Kidney (tissue), 14 donors: ENCODE data around the gene COQ9. TPM values are rescaled to one million over a fixed set of nuclear protein-coding genes. Genes with fewer than 3 reads are reported as not detected.

Experiments
- DNase-seq, 5 donors: peaks; one replicate each; pipeline ENCODE4 v3.0.0-alpha.2; 2013 to 2020
- FAIRE-seq: peaks from 2 replicates; lab custom pipeline; 2012; peaks lifted over from hg19 to GRCh38; lab: Jason Lieb, UNC
- H3K27ac ChIP-seq, 2 donors: one replicate each; pipeline ENCODE4 v1.7.0; 2013; ENCODE audit warnings: low read depth in 2 of 2, low read length in 2 of 2, inconsistent platforms in 1 of 2
- H3K27me3 ChIP-seq: one replicate; pipeline ENCODE4 v1.7.1; 2013; ENCODE audit warnings: low read length, inconsistent platforms; ENCODE audit not compliant: control insufficient read depth, insufficient read depth
- H3K36me3 ChIP-seq, 3 donors: one replicate each; pipeline versions ENCODE4 v1.7.0 to v1.7.1; 2013; ENCODE audit warnings: low read length in 3 of 3, control low read depth in 1 of 3, inconsistent platforms in 1 of 3; ENCODE audit not compliant: insufficient read depth in 3 of 3, control insufficient read depth in 2 of 3
- H3K4me1 ChIP-seq, 3 donors: one replicate each; pipeline versions ENCODE4 v1.7.0 to v1.7.1; 2013; ENCODE audit warnings: low read length in 3 of 3, inconsistent platforms in 1 of 3, low read depth in 1 of 3; ENCODE audit not compliant: control insufficient read depth in 2 of 3, insufficient read depth in 2 of 3
- H3K4me3 ChIP-seq, 3 donors: one replicate each; pipeline versions ENCODE4 v1.7.0 to v1.8.1; 2013; ENCODE audit warnings: low read length in 3 of 3, control low read depth in 1 of 3, inconsistent platforms in 1 of 3
- H3K9ac ChIP-seq, 3 donors: one replicate each; pipeline versions ENCODE4 v1.7.0 to v1.7.1; 2013; ENCODE audit warnings: low read length in 3 of 3, control low read depth in 1 of 3, inconsistent platforms in 1 of 3
- H3K9me3 ChIP-seq, 3 donors: one replicate each; pipeline versions ENCODE4 v1.7.0 to v1.7.1; 2013; ENCODE audit warnings: low read length in 3 of 3, control low read depth in 1 of 3, inconsistent platforms in 1 of 3; ENCODE audit not compliant: control insufficient read depth in 2 of 3, insufficient read depth in 1 of 3
- intact Hi-C: fragments of 100-400 bp; cut with DNase I; formaldehyde crosslinking; loops from one replicate; pipeline ENCODE4 v1.11.1; 2022
- polyA plus RNA-seq: library from polyadenylated mRNA; stranded (reverse); fragments of 350-450 nt; fragmentation: Illumina TruSeq; extraction: RNeasy Lipid Tissue Mini Kit (QIAGEN cat#74804); gene quantifications from one replicate; pipeline ENCODE4 v1.2.3, GENCODE V29; 2014; ENCODE audit warnings: low read depth, low replicate concordance; ENCODE audit not compliant: insufficient read depth
- total RNA-seq: library from RNA; stranded (reverse); fragmentation: NEBNext Ultra II Directional; extraction: Animal tissue kit (Norgen Biotek cat#: 25700); gene quantifications from one replicate; pipeline ENCODE4 v1.2.1, GENCODE V29; 2021
- TF ChIP-seq, protein P1 (sequence below): IDR thresholded peaks from 3 replicates; pipeline ENCODE4 v1.5.1; 2012; ENCODE audit warnings: mild to moderate bottlenecking, moderate library complexity, borderline replicate concordance; ENCODE audit not compliant: insufficient read depth; ENCODE audit errors: extremely low read depth
- donor health status: control.
- donor health status: control.
- donor health status: control.
- donor health status: control.
- donor health status: control.
- donor health status: DM: yes; HTN: yes; CAD: no.
- donor health status: Normal renal cell carcinoma (clear cell type).

The COQ9 gene
- total and polyA plus RNA-seq, 2 donors from 2014 or later, result 78.0 to 200 TPM

DNA sequence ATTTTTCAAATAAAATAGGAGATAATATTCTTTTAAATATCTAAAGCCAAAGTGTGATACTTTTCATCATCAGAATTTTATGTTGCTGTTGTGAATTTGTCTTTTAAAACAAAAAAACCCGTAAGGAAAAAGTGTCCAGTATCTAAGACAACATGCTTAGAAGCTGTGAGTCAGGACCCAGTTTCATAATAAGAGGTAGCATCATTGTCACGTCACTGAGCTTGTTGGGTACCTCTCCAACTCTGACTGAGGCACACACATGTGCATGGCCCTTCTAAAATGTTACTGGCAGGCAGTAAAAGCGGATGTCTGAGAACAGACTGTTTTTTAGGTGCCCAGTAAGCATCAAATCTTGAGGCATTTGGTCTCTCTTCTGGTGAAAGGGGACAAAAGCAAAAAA lies 2.6 kb upstream of the COQ9 start:
- Histone ChIP-seq H3K27me3 (no peaks in the 10 kb centered on the region), H3K36me3 (peaks cover 0 to 3% (median 0%) of the 10 kb centered on the region in 3 donors), H3K27ac (no peak overlapping the region), H3K9me3 (peaks cover 0 to 2% (median 0%) of the 10 kb centered on the region in 3 donors), H3K4me1 (peaks cover 2 to 9% (median 6%) of the 10 kb centered on the region in 3 donors), H3K9ac (no peak overlapping the region), H3K4me3 (no peak overlapping the region)
- intact Hi-C loops, result no loop called here
- FAIRE-seq (no peak), DNase-seq (no peak)
- TF ChIP-seq, protein P1, sequence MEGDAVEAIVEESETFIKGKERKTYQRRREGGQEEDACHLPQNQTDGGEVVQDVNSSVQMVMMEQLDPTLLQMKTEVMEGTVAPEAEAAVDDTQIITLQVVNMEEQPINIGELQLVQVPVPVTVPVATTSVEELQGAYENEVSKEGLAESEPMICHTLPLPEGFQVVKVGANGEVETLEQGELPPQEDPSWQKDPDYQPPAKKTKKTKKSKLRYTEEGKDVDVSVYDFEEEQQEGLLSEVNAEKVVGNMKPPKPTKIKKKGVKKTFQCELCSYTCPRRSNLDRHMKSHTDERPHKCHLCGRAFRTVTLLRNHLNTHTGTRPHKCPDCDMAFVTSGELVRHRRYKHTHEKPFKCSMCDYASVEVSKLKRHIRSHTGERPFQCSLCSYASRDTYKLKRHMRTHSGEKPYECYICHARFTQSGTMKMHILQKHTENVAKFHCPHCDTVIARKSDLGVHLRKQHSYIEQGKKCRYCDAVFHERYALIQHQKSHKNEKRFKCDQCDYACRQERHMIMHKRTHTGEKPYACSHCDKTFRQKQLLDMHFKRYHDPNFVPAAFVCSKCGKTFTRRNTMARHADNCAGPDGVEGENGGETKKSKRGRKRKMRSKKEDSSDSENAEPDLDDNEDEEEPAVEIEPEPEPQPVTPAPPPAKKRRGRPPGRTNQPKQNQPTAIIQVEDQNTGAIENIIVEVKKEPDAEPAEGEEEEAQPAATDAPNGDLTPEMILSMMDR, result no peak

- no peak overlapping the region for H3K9ac ChIP-seq
- H3K4me1 ChIP-seq, result peaks cover 2 to 9% (median 6%) of the 10 kb centered on the region in 3 donors
- no peak overlapping the region for H3K4me3 ChIP-seq
- no peaks in the 10 kb centered on the region for H3K9me3 ChIP-seq
- H3K27ac ChIP-seq, result no peak overlapping the region
- TF ChIP-seq, protein P1, result no peak
- FAIRE-seq (no peak), DNase-seq (no peak)
- intact Hi-C loops, result no loop called here
- no peaks in the 10 kb centered on the region for H3K27me3 ChIP-seq
- peaks cover 0 to 3% (median 0%) of the 10 kb centered on the region in 3 donors for H3K36me3 ChIP-seq
Observed at GRCh38 chr16:57445510-57445909, 1.8 kb upstream of the COQ9 start.

DNA sequence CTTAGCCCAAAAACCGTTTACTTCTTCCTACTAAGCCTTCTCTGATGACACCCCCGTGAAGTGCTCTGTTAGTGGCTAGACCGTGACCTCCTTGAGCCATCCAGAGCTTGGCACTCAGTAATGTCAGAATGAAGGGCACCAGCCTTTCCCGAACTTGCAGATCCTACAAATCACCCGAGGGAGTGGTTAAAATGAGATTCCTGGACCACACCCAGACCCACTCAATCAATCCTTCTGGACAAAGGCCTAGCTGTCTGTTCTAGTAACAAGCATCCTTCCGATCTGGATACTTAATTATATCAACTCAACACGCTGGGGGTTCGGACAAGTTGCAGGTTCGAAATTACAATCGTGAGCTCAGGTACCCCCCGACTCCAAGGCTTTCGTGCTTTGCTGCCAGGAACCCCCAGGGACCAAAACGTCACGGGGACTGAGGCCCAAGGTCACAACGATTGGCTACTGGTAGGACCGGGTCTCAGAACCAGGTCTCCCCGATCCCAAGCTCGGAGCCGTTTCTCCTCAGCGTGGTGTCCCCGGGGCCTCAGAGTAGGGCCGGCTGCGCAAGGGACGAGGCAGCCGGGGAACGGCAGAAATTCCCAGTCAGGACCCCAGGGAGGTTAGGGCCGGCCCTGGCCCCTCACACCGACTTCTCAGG lies 621 bp upstream of the COQ9 start:
- peak overlapping the region; percentile 97 to 98 for H3K27ac ChIP-seq
- no peak for FAIRE-seq
- H3K4me3 ChIP-seq, result peak overlapping the region; percentile 80 to 98 (median 98)
- H3K27me3 ChIP-seq, result no peaks in the 10 kb centered on the region
- H3K4me1 ChIP-seq, result peaks cover 2 to 9% (median 6%) of the 10 kb centered on the region in 3 donors
- no peaks in the 10 kb centered on the region for H3K9me3 ChIP-seq
- TF ChIP-seq, protein P1, result no peak
- intact Hi-C loops, result no loop called here
- peak in 3 of 5 donors; percentile 51 to 79 (median 79) for DNase-seq
- peaks cover 0 to 1% (median under 1%) of the 10 kb centered on the region in 3 donors for H3K36me3 ChIP-seq
- H3K9ac ChIP-seq, result peak overlapping the region; percentile 74 to 90 (median 84)

DNA sequence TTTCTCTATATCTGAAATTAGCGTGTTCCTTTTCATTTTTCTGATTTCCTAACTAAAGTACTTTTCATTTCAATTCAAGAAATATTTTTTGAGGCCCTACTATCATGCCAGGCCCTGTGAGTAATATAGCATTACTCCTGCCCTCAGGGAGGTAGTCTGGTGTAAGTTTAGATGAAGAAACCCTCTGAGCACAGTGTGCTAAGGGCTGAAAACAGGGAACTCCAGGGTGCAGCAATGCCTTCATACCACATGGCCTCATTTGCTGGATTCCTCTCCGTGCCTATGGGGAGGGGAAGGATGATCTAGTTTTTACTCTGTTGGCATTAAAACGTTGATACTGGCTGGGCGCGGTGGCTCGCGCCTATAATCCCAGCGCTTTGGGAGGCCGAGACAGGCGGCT lies 4.7 kb downstream of the COQ9 start:
- Histone ChIP-seq H3K36me3 (peaks cover 12 to 51% (median 40%) of the 10 kb centered on the region in 3 donors), H3K4me1 (peaks cover 0 to 5% (median 0%) of the 10 kb centered on the region in 3 donors), H3K9me3 (no peaks in the 10 kb centered on the region), H3K27me3 (no peaks in the 10 kb centered on the region), H3K27ac (no peak overlapping the region), H3K4me3 (no peak overlapping the region), H3K9ac (no peak overlapping the region)
- DNase-seq (no peak), FAIRE-seq (no peak)
- intact Hi-C loops, result no loop called here
- TF ChIP-seq, protein P1, result no peak
